Stomach (tissue), 9 donors: ENCODE results near the gene PCNT. TPM values are rescaled to one million over a fixed set of nuclear protein-coding genes. Genes with fewer than 3 reads are reported as not detected.

Source experiments
- DNase-seq, 2 donors: peaks; one replicate each; pipeline versions ENCODE4 v3.0.0 to v3.0.0-alpha.2; 2013 to 2019
- H3K27ac ChIP-seq, 5 donors: fragments of 200-600 bp in 4 of 5; sonication (generic) in 4 of 5; one replicate each; pipeline ENCODE4 v1.5.1; 2013 to 2019; ENCODE audit warnings: mild to moderate bottlenecking in 1 of 5, moderate library complexity in 1 of 5
- H3K27me3 ChIP-seq, 3 donors: fragments of 200-600 bp; sonication (generic); one replicate each; pipeline ENCODE4 v1.5.1; 2017 to 2019; ENCODE audit warnings: mixed run types in 1 of 3
- H3K36me3 ChIP-seq, 4 donors: fragments of 200-600 bp; sonication (generic); 1 replicate in 3 of 4; 2 replicates in 1 of 4; pipeline ENCODE4 v1.5.1; 2016 to 2019
- H3K4me1 ChIP-seq, 4 donors: fragments of 200-600 bp; sonication (generic); one replicate each; pipeline ENCODE4 v1.5.1; 2016 to 2019
- H3K4me3 ChIP-seq, 4 donors: fragments of 200-600 bp; sonication (generic) in 3 of 4; one replicate each; pipeline ENCODE4 v1.5.1; 2016 to 2019; ENCODE audit warnings: mild to moderate bottlenecking in 1 of 4
- H3K9me3 ChIP-seq, 4 donors: fragments of 200-600 bp; sonication (generic); one replicate each; pipeline ENCODE4 v1.5.1; 2016 to 2019
- EP300 ChIP-seq: sonication (generic); formaldehyde crosslinking; IDR thresholded peaks from one replicate; pipeline ENCODE4 v1.6.1; 2017; ENCODE audit warnings: antibody characterized with exemption
- POLR2A ChIP-seq, 4 donors: fragments of 450-650 bp; IDR thresholded peaks; one replicate each; pipeline ENCODE4 v1.6.1; 2016; ENCODE audit warnings: antibody characterized with exemption in 4 of 4, control low read depth in 2 of 4, mild to moderate bottlenecking in 1 of 4, moderate library complexity in 1 of 4
- POLR2AphosphoS5 ChIP-seq, 3 donors: sonication (generic); formaldehyde crosslinking; IDR thresholded peaks; one replicate each; pipeline ENCODE4 v1.6.1; 2016; ENCODE audit warnings: antibody characterized with exemption in 3 of 3
- WGBS, 5 donors: extraction: QIAGEN DNeasy Blood & Tissue Kit in 3 of 5; methylation state at CpG; one replicate each; pipeline versions ENCODE4 v1.1.5 to v1.1.7; 2013 to 2018; 5-methylcytosine and 5-hydroxymethylcytosine counted together
- intact Hi-C: fragments of 100-400 bp; cut with DNase I; formaldehyde crosslinking; loops from one replicate; pipeline ENCODE4 v1.15.1; 2023; ENCODE audit warnings: low total_unique reads
- polyA plus RNA-seq, 3 donors: library from polyadenylated mRNA; stranded (reverse); fragments of 200-250 nt; gene quantifications; one replicate each; pipeline ENCODE4 v1.2.3, GENCODE V29; 2013
- total RNA-seq, 5 donors: library from RNA; depleted of rRNA; stranded (reverse); fragments of >200 nt; gene quantifications; one replicate each; pipeline versions ENCODE4 v1.1.0 to v1.2.3, GENCODE V29; 2014 to 2016
- TF ChIP-seq, protein P1 (sequence below), 7 experiments: fragments of 450-650 bp in 4 of 7; fragments of 200-600 bp in 3 of 7; sonication (generic) in 3 of 7; IDR thresholded peaks; one replicate each; pipeline ENCODE4 v1.5.1; 2016 to 2019; ENCODE audit warnings: antibody characterized with exemption in 7 of 7, control low read depth in 2 of 7, mild to moderate bottlenecking in 1 of 7
- donor health status: healthy with polysubstance abuse.
- donor health status: Bipolar disorder and iron deficiency.
- donor health status: healthy.

Gene PCNT
- total and polyA plus RNA-seq, 8 donors: 4.7 to 133 (median 38.4) TPM

DNA sequence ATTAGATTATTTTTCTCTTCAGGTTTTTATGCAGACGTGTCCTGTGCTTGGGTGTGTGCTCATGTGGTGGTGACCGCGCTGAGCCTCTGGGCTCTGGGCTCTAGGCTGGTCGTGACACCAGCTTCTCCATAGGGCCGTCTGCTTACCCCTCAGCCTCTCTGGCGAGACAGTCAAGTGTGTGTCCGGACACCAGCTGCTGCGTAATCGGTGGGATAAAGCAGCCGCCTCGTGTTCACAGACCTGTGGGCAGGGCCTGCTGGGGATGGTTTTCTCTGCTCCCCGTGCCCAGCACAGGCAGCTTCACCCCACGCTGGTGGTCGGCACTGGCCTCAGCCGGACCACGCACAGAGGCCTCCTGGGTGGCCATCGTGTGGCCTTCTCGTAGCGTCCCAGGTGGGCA, 101.1 kb downstream of the PCNT start:
- peaks cover 43 to 92% (median 85%) of the 10 kb centered on the region in 4 donors for H3K36me3 ChIP-seq
- no peaks in the 10 kb centered on the region for H3K9me3 ChIP-seq
- H3K27me3 ChIP-seq: no peaks in the 10 kb centered on the region
- TF ChIP-seq EP300: no peak
- TF ChIP-seq, protein P1, sequence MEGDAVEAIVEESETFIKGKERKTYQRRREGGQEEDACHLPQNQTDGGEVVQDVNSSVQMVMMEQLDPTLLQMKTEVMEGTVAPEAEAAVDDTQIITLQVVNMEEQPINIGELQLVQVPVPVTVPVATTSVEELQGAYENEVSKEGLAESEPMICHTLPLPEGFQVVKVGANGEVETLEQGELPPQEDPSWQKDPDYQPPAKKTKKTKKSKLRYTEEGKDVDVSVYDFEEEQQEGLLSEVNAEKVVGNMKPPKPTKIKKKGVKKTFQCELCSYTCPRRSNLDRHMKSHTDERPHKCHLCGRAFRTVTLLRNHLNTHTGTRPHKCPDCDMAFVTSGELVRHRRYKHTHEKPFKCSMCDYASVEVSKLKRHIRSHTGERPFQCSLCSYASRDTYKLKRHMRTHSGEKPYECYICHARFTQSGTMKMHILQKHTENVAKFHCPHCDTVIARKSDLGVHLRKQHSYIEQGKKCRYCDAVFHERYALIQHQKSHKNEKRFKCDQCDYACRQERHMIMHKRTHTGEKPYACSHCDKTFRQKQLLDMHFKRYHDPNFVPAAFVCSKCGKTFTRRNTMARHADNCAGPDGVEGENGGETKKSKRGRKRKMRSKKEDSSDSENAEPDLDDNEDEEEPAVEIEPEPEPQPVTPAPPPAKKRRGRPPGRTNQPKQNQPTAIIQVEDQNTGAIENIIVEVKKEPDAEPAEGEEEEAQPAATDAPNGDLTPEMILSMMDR (IDR thresholded peaks at IDR 0.05): no peak
- TF ChIP-seq POLR2A (IDR thresholded peaks at IDR 0.05): no peak
- TF ChIP-seq POLR2AphosphoS5 (IDR thresholded peaks at IDR 0.05): no peak
- H3K4me3 ChIP-seq: no peak overlapping the region
- DNase-seq: no peak
- no peaks in the 10 kb centered on the region for H3K4me1 ChIP-seq
- WGBS, 5 donors: 90 to 93% (median 90%) methylated on average over 9 to 19 of the region's 19 CpGs
- peak overlapping the region in 4 of 5 donors; percentile 15 to 65 (median 60) for H3K27ac ChIP-seq
- intact Hi-C loops: no loop called here

DNA sequence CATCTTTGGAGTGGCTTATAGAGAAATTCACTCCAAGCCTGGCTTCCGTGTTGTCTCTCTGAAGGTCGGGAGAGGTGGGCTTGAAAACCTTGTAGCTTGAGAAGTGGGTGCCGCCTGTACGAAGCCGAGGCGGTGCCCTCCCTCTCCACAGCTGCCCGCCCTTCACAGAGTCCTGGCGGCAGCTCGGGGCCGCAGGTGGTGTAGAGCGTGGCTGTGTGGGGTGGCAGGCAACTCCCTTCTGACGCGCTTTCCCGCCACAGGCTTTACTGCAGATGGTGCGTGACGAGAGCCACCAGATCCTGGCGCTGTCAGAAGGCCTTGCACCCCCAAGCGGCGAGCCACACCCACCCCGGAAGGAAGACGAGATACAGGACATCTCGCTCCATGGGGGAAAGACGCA, 101.6 kb downstream of the PCNT start:
- peak overlapping the region in 4 of 5 donors; percentile 15 to 65 (median 60) for H3K27ac ChIP-seq
- no peaks in the 10 kb centered on the region for H3K27me3 ChIP-seq
- peak in 1 of 2 donors; percentile 52 for DNase-seq
- H3K36me3 ChIP-seq: peaks cover 48 to 93% (median 85%) of the 10 kb centered on the region in 4 donors
- H3K4me3 ChIP-seq: no peak overlapping the region
- WGBS, 5 donors: 87 to 96% (median 89%) methylated on average over 23 of the region's 23 CpGs
- no peaks in the 10 kb centered on the region for H3K4me1 ChIP-seq
- H3K9me3 ChIP-seq: no peaks in the 10 kb centered on the region
- TF ChIP-seq POLR2AphosphoS5 (IDR thresholded peaks at IDR 0.05) (no peak), EP300 (no peak), POLR2A (IDR thresholded peaks at IDR 0.05) (no peak)
- TF ChIP-seq, protein P1 (IDR thresholded peaks at IDR 0.05): no peak
- intact Hi-C loops: no loop called here

DNA sequence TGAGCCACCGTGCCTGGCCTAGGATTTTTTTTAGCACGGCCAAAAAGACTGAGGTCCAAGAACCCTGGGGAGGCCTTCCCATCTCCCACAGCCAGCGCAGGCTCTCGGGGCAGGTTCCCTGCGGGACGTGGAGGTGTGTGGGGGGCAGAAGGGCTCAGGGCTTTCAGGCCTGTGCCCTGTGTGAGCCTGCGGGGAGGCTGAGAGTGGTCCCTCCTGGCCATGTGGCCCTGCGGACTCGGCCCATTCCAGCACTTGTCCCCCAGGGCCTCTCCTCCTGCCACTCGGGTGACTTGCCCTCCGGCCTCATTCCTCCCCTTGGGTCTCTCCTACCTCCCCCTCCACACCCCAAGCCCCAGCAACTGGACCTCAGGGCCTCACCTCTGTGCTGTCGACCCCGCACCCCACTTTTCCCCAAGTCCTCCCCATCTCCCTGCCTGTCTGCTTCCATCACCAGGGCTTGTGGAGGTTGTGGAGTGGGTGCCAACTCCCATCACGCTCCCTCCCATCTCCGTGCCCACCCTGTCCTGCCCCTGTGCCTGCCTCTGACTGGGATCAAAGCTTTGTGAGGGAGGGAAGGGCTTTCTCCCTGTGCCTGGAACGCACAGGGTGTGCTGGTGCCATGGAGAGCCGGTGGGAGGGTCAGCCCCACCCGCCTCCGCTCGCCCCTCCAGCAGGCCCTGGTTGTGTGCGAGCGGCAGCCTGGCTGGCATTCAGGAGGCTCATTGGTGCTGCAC, 102.5 kb downstream of the PCNT start:
- H3K27ac ChIP-seq: no peak overlapping the region
- TF ChIP-seq, protein P1 (IDR thresholded peaks at IDR 0.05): no peak
- TF ChIP-seq EP300 (no peak), POLR2A (IDR thresholded peaks at IDR 0.05) (no peak), POLR2AphosphoS5 (IDR thresholded peaks at IDR 0.05) (no peak)
- H3K4me3 ChIP-seq: no peak overlapping the region
- 92 to 97% (median 97%) methylated on average over 20 to 22 of the region's 22 CpGs for WGBS, 5 donors
- H3K36me3 ChIP-seq: peaks cover 56 to 93% (median 85%) of the 10 kb centered on the region in 4 donors
- H3K27me3 ChIP-seq: no peaks in the 10 kb centered on the region
- DNase-seq: no peak
- no peaks in the 10 kb centered on the region for H3K4me1 ChIP-seq
- H3K9me3 ChIP-seq: no peaks in the 10 kb centered on the region
- intact Hi-C loops: no loop called here

DNA sequence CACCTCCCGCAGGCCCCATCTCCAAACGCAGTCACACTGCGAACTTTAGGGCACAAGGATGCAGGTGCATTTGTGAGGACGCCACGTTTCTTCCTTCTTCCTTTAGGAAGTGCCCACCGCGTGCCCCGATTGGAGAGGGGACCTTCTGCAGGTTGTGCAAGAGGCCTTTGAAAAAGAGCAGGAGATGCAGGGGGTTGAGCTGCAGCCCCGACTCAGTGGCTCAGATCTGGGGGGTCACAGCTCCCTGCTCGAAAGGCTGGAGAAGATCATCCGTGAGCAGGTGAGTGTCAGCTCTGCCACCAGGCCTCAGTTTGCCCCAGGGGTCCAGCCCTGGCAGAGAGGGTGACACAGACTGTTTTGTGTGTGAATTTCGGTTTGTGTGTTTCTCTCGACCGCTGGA, 103.6 kb downstream of the PCNT start:
- no peaks in the 10 kb centered on the region for H3K27me3 ChIP-seq
- no peak for DNase-seq
- no peaks in the 10 kb centered on the region for H3K9me3 ChIP-seq
- peaks cover 56 to 93% (median 85%) of the 10 kb centered on the region in 4 donors for H3K36me3 ChIP-seq
- 94 to 96% (median 95%) methylated on average over 14 of the region's 14 CpGs for WGBS, 5 donors
- H3K4me1 ChIP-seq: no peaks in the 10 kb centered on the region
- H3K27ac ChIP-seq: no peak overlapping the region
- intact Hi-C loops: no loop called here
- no peak for TF ChIP-seq POLR2AphosphoS5 (IDR thresholded peaks at IDR 0.05)
- no peak for TF ChIP-seq EP300
- TF ChIP-seq, protein P1 (IDR thresholded peaks at IDR 0.05): no peak
- TF ChIP-seq POLR2A (IDR thresholded peaks at IDR 0.05): no peak
- H3K4me3 ChIP-seq: no peak overlapping the region
